OCI-LY7 (cell line): ENCODE data around the gene NRDC.

Source experiments
- EZH2phosphoT487 ChIP-seq: fragments of 200-600 bp; sonication (generic); IDR thresholded peaks from 2 replicates; pipeline ENCODE4 v1.6.1; 2018; ENCODE audit warnings: low read depth, borderline replicate concordance, mild to moderate bottlenecking, mixed run types, antibody characterized with exemption, low read length, moderate library complexity, mixed read lengths
- TF ChIP-seq, protein P1 (sequence below): fragments of 200-600 bp; sonication (generic); conservative IDR thresholded peaks from 2 replicates; pipeline ENCODE4 v1.5.1; 2014; ENCODE audit warnings: mild to moderate bottlenecking, antibody characterized with exemption, low read length, moderate library complexity, mixed read lengths

DNA sequence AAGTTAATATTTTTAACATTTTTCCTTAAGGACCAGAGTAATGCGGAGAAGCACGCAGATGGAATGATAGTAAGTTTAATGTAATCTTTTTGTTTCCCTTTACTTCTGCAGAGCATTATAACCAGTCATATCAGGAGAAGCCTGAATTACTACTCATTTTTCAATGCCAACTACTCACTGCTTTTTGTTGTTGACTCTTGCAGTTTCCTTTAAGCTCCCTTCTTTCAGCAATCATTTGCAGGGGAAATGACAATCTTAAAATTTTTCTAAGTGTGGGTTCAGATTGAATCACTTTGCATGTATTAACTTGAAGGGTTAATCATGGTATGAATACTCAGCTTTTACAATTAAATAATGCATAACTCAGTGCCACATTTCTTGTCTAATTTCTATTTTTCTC is 122.2 kb downstream of the NRDC start:
- TF ChIP-seq, protein P1, sequence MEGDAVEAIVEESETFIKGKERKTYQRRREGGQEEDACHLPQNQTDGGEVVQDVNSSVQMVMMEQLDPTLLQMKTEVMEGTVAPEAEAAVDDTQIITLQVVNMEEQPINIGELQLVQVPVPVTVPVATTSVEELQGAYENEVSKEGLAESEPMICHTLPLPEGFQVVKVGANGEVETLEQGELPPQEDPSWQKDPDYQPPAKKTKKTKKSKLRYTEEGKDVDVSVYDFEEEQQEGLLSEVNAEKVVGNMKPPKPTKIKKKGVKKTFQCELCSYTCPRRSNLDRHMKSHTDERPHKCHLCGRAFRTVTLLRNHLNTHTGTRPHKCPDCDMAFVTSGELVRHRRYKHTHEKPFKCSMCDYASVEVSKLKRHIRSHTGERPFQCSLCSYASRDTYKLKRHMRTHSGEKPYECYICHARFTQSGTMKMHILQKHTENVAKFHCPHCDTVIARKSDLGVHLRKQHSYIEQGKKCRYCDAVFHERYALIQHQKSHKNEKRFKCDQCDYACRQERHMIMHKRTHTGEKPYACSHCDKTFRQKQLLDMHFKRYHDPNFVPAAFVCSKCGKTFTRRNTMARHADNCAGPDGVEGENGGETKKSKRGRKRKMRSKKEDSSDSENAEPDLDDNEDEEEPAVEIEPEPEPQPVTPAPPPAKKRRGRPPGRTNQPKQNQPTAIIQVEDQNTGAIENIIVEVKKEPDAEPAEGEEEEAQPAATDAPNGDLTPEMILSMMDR = no peak
- TF ChIP-seq EZH2phosphoT487 = no peak
